ENCODE measurements around the gene GRID1. TPM values are rescaled to one million over a fixed set of nuclear protein-coding genes. Genes with fewer than 3 reads are reported as not detected.
A peak's percentile ranks its signal among the peaks of the same experiment; 100 is the strongest.

The GRID1 gene
- total RNA-seq, 1 experiment from 2014 or later = 0.37 TPM

GRCh38 chr10:86308056-86308455 is 58.5 kb downstream of the GRID1 start:
- H3K36me3 Mint-ChIP-seq = no peaks in the 10 kb centered on the region
- no peaks in the 10 kb centered on the region for H3K9me3 Mint-ChIP-seq
- DNase-seq (ENCODE audit: low spot score) = no peak
- no peak overlapping the region for H3K4me3 Mint-ChIP-seq
- TF ChIP-seq E2F1 (CRISPR knock-in tag; IDR thresholded peaks at IDR 0.05) (no peak), FOXP4 (CRISPR knock-in tag; IDR thresholded peaks at IDR 0.05) (no peak), CREM (CRISPR knock-in tag; IDR thresholded peaks at IDR 0.05) (no peak), MXD4 (CRISPR knock-in tag; IDR thresholded peaks at IDR 0.05; ENCODE audit: borderline replicate concordance) (no peak), JUN (CRISPR knock-in tag; IDR thresholded peaks at IDR 0.05) (no peak), AR (CRISPR knock-in tag; IDR thresholded peaks at IDR 0.05) (no peak)
- POLR2A ChIA-PET = no interaction called here
- H3K27me3 Mint-ChIP-seq (ENCODE audit: low read depth) = no peaks in the 10 kb centered on the region
- CTCF ChIA-PET = no interaction called here
- H3K27ac Mint-ChIP-seq = no peak overlapping the region
- H3K4me1 Mint-ChIP-seq = peaks cover 3% of the 10 kb centered on the region; the same call in 1 of the 2 replicates
- no peak for ATAC-seq

- Mint-ChIP-seq H3K9me3 (peaks cover 9% of the 10 kb centered on the region), H3K4me1 (no peaks in the 10 kb centered on the region), H3K27ac (no peak overlapping the region), H3K4me3 (no peak overlapping the region), H3K27me3 (ENCODE audit: low read depth) (no peaks in the 10 kb centered on the region), H3K36me3 (no peaks in the 10 kb centered on the region)
- POLR2A ChIA-PET = no interaction called here
- ATAC-seq (peak; percentile 78; the same call in 1 of the 2 replicates), DNase-seq (ENCODE audit: low spot score) (peak; percentile 68)
- CTCF ChIA-PET = interaction anchor here (0.6 to 1.4 kb wide), 5 partner anchors 18 to 129 kb away, joined by 3 to 7 read pairs (median 4); no protein-coding TSS in a partner anchor
- TF ChIP-seq PRDM15 (CRISPR knock-in tag; IDR thresholded peaks at IDR 0.05) (no peak), MAX (CRISPR knock-in tag; IDR thresholded peaks at IDR 0.05) (no peak), ZNF121 (CRISPR knock-in tag; IDR thresholded peaks at IDR 0.05) (no peak), ZNF671 (CRISPR knock-in tag; IDR thresholded peaks at IDR 0.05) (no peak), TCF7 (CRISPR knock-in tag; IDR thresholded peaks at IDR 0.05; ENCODE audit: low read depth) (no peak), NR2C2 (CRISPR knock-in tag; IDR thresholded peaks at IDR 0.05) (no peak), ARID4B (CRISPR knock-in tag; IDR thresholded peaks at IDR 0.05; ENCODE audit: borderline replicate concordance) (0 out of 2 replicates have a peak, but pooled peaks have one; percentile 49), CTCF (IDR thresholded peaks at IDR 0.05) (no peak), MYBL2 (CRISPR knock-in tag; IDR thresholded peaks at IDR 0.05) (no peak), NFE2L1 (CRISPR knock-in tag; IDR thresholded peaks at IDR 0.05) (no peak)
These were observed 59.8 kb downstream of the GRID1 start for GRCh38 chr10:86306628-86307278.

Data from WTC11 (cell line).